ENCODE measurements around the gene OR4F15.
"Not testable (repeated sequence)": the region's sequence is repeated elsewhere in the genome, so short reads cannot be mapped to it uniquely, and the experiment has no call there.

DNA sequence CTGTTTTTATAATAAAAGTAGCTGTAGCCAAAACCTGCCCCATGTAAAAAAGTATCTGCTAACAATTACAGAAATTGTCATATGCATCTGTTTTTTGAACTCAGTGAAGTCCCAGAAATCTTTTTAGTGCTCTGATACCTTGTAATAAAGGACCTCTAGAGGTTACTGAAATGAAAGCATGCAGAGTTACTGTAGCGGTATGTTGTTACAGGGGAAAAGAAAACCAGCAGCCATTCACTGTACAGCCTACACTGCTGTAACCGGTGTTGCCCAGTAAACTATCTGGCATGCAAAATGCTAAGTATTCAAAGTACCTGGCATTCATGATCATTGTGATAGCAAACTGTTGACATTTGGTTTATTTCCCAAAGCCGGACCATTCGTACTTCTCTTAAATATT lies 21.3 kb upstream of the OR4F15 start:
- TF ChIP-seq, protein P1, sequence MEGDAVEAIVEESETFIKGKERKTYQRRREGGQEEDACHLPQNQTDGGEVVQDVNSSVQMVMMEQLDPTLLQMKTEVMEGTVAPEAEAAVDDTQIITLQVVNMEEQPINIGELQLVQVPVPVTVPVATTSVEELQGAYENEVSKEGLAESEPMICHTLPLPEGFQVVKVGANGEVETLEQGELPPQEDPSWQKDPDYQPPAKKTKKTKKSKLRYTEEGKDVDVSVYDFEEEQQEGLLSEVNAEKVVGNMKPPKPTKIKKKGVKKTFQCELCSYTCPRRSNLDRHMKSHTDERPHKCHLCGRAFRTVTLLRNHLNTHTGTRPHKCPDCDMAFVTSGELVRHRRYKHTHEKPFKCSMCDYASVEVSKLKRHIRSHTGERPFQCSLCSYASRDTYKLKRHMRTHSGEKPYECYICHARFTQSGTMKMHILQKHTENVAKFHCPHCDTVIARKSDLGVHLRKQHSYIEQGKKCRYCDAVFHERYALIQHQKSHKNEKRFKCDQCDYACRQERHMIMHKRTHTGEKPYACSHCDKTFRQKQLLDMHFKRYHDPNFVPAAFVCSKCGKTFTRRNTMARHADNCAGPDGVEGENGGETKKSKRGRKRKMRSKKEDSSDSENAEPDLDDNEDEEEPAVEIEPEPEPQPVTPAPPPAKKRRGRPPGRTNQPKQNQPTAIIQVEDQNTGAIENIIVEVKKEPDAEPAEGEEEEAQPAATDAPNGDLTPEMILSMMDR (IDR thresholded peaks at IDR 0.05): not testable (repeated sequence)
- TF ChIP-seq POLR2A (IDR thresholded peaks at IDR 0.05): not testable (repeated sequence)
